Left renal pelvis (tissue), 4 donors: ENCODE data around the gene PRKCG. TPM values are rescaled to one million over a fixed set of nuclear protein-coding genes. Genes with fewer than 3 reads are reported as not detected.
A peak's percentile ranks its signal among the peaks of the same experiment; 100 is the strongest.
"Not testable (repeated sequence)": the region's sequence is repeated elsewhere in the genome, so short reads cannot be mapped to it uniquely, and the experiment has no call there.

Source experiments
- DNase-seq, 4 donors: peaks; one replicate each; pipeline ENCODE4 v3.0.0-alpha.2; 2013; ENCODE audit warnings: low read depth in 4 of 4, low spot score in 3 of 4
- polyA plus RNA-seq, 4 donors: library from polyadenylated mRNA; unstranded; fragments of 120-200 nt; gene quantifications; one replicate each; pipeline ENCODE4 v1.2.1, GENCODE V29; 2013; ENCODE audit not compliant: insufficient read length in 4 of 4

PRKCG gene
- polyA plus RNA-seq = under 1 TPM; 0.34 to 0.99 (median 0.69) TPM

- no peak for DNase-seq
Measured at GRCh38 chr19:53881482-53882390, at the start of gene PRKCG. TSS of gene PRKCG (plus strand) at chr19:53882197. CDS start at chr19:53882495, 298 bp downstream.

GRCh38 chr19:53832861-53833260 lies 49.1 kb upstream of the PRKCG start:
- DNase-seq = not testable (repeated sequence)

GRCh38 chr19:53838446-53838845 lies 43.6 kb upstream of the PRKCG start:
- DNase-seq = not testable (repeated sequence)

GRCh38 chr19:53840241-53840640 lies 41.8 kb upstream of the PRKCG start:
- not testable (repeated sequence) for DNase-seq

GRCh38 chr19:53840914-53841313 lies 41.1 kb upstream of the PRKCG start:
- DNase-seq = not testable (repeated sequence)

GRCh38 chr19:53844849-53845246 lies 37.1 kb upstream of the PRKCG start:
- DNase-seq = no peak

GRCh38 chr19:53847555-53847954 lies 34.4 kb upstream of the PRKCG start:
- DNase-seq = no peak

GRCh38 chr19:53849237-53849676 lies 32.7 kb upstream of the PRKCG start:
- no peak for DNase-seq

- DNase-seq = no peak
Measured at GRCh38 chr19:53853707-53854106, 28.3 kb upstream of the PRKCG start.

- no peak for DNase-seq
Measured at GRCh38 chr19:53864308-53864836, 17.6 kb upstream of the PRKCG start.

- DNase-seq = no peak
Measured at GRCh38 chr19:53865523-53865917, 16.5 kb upstream of the PRKCG start.

GRCh38 chr19:53865918-53866864 lies 15.8 kb upstream of the PRKCG start:
- DNase-seq = no peak

GRCh38 chr19:53866865-53867224 lies 15.2 kb upstream of the PRKCG start:
- no peak for DNase-seq

- peak; percentile 98 to 99 (median 98) for DNase-seq
Measured at GRCh38 chr19:53867225-53868090, 14.5 kb upstream of the PRKCG start, which contains the start of gene MYADM. TSS of gene MYADM (plus strand) at chr19:53867883. CDS start at chr19:53873530, 5,647 bp downstream.

GRCh38 chr19:53868091-53868891 lies 13.7 kb upstream of the PRKCG start:
- no peak for DNase-seq

- peak in 1 of 4 donors; percentile 82 for DNase-seq
Measured at GRCh38 chr19:53868892-53869804, 12.8 kb upstream of the PRKCG start.

GRCh38 chr19:53869805-53870484 lies 12.1 kb upstream of the PRKCG start:
- DNase-seq = not testable (repeated sequence)
